HG03108 (cell line): ENCODE data around the gene KLHDC1.
A peak's percentile ranks its signal among the peaks of the same experiment; 100 is the strongest.
"Not testable (repeated sequence)": the region's sequence is repeated elsewhere in the genome, so short reads cannot be mapped to it uniquely, and the experiment has no call there.

ENCODE experiments used
- ATAC-seq: cut with Tn5 transposase; IDR thresholded peaks from one replicate; pipeline ENCODE4 v1.9.1; 2021; ENCODE audit warnings: moderate library complexity; ENCODE audit not compliant: unreplicated experiment

Gene KLHDC1, protein sequence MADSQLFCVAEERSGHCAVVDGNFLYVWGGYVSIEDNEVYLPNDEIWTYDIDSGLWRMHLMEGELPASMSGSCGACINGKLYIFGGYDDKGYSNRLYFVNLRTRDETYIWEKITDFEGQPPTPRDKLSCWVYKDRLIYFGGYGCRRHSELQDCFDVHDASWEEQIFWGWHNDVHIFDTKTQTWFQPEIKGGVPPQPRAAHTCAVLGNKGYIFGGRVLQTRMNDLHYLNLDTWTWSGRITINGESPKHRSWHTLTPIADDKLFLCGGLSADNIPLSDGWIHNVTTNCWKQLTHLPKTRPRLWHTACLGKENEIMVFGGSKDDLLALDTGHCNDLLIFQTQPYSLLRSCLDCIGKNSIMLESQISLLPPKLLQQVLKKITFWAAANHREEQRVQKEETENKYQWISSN

DNA sequence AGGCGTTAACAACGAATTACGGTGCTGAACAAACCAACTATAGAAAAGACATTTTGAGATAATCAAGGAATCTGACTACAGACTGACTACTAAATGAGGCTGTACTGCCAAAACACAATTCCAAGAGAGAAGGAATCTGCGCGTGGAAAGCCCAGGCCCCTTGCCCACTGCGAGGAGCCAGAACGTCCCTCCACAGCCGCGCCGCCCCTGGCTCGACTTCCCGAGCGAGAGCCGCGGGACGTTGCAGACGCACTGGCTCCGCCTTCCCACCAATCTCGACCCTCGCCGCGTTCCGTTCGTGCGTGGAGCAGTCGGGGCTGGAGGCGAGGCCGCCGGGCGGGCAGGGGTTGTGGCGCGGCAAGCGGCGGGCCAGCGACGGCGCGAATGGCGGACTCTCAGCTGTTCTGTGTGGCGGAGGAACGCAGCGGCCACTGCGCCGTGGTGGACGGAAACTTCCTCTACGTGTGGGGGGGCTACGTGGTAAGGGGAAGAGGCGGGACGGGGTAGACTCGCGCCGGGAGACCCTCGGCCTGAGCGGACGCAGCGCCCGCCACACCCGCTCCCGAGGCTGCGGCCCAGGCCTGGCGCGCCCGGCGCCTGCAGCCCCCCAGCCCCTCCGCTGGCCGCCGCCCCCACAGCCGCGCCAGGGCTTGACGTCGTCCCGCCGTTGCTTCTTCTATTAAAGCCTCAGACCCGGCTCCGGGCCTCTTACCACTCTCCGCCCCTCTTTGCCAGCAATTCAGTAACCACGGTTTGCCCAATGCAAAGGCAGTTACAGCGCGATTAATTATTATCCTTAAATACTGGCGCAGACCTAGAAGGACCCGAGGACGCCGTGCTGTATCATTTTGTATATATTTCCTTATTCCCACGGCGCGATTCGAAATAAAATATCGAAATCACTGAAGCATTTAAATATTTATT lies at the start of gene KLHDC1:
Gene KLHDC1, plus strand, starts transcription at position 310 of the 924 bp plus-strand sequence. Its CDS starts 75 bp downstream, at position 385.
- peak; percentile 53 for ATAC-seq

DNA sequence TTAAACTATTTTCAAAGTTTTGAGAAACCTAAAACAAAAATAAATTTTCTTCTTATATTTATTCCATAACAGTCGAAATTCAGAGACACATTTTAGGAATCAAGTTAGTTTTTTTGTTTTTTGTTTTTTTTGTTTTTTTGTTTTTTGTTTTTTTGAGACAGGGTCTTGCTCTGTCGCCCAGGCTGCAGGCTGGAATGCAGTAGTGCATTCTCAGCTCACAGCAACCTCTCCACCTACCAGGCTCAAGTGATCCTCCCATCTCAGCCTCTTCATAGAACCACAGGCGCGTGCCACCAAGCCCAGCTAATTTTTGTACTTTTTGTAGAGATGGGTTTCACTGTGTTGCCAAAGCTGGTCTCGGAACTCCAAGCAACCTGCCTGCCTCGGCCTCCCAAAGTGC lies 39.4 kb upstream of the KLHDC1 start:
- ATAC-seq: no peak

DNA sequence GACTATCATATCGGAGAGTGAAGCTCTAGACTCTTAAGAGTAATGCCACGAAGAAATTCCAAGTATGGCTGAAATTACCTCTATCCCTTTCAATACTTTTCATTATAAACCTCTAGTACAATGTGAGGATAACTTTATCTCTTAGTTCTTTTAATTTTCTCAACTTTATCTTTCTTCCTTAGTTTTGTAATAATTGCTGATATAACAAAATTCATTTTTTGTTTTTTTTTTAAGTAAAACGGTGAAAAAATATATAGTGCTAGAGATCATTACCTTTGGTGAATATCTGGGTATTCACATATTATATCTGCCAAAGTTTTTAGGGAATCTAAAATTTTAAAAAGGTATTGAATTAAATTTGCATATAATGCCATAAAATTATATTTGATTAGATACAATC lies 38.4 kb upstream of the KLHDC1 start:
- ATAC-seq: no peak

DNA sequence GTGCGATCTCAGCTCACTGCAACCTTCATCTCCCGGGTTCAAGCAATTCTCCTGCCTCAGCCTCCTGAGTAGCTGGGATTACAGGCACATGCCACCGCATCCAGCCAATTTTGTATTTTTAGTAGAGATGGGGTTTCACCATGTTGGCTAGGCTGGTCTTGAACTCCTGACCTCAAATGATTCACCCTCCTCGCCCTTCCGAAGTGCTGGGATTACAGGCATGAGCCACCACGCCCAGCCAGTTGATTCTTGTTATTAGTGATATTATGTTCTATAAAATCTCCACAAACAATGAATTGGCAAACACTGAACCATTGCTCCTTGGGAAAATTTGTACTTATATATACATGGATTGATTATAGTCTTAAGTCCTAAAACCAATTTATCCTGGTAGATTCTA lies 35.4 kb upstream of the KLHDC1 start:
- ATAC-seq: not testable (repeated sequence)

DNA sequence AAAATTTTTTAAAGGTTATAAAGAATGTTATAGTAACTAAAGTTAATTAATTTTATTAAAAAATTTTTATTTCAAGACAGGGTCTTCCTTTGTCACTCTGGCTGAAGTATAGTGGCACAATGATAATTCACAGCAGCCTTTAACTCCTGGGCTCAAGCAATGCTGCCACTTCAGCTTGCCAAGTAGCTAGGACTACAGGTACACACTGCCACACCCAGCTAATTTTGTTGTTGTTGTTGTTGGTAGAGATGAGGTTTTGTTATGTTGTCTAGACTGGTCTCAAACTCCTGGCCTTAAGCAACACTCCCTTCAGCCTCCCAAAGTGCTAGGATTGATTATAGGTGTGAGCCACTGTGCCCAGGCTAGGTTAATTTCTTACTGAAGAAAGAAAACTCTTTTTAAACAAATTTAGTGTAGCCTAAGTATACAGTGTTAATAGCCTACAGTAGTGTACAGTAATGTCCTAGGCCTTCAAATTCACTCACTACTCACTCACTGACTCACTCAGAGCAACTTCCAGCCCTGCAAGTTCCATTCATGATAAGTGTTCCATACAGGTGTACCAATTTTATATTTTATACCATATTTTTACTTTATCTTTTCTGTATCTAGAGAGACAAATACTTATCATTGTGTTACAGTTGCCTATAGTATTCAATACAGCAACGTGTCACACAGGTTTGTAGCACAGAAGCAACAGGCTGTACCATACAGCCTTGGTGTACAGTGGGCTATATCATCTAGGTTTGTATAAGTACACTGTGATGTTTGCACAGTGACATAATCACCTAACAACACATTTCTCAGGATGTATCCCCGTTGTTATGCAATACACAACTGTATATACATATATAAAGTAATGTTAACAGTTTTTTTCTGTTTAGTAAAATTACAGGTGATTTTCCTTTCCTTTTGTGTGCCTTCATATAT lies 33.1 kb upstream of the KLHDC1 start:
- no peak for ATAC-seq

DNA sequence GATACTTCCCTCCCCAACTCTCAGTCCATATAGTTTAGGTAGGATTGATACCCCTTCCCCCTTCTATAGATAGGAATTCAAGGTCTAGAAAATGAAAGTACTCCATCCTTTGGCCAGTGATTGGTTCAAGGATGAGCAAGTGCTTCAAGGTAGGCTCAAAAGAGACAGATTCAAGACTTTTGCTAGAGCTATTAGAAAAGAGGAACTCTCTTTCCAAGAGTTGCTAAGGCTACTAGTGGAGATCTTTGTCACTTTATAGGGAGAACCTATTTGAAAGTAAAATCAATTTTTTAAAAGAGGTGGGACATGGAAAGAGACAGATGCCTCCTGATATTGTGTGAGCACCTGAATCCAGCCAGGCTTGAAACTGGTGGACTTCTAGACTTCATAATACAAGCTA lies 22.4 kb upstream of the KLHDC1 start:
- ATAC-seq: no peak

DNA sequence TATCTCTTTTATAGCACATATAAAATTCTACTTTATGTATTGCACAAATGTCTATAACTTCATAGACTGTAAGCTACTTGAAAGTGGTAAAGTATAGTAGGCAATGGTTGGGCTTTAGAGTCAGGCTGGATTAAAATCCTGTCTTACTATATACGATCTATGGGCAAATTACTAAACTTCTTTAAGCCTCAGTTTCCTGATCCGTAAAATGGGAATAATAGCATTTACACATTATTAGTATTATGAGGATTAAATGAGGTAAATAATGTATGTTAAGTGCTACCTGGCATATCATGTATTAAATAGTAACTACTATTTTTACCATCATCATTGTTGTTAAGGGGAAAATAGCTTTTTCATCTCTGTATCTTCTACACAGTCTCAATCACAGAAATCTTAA lies 19.3 kb upstream of the KLHDC1 start:
- no peak for ATAC-seq

DNA sequence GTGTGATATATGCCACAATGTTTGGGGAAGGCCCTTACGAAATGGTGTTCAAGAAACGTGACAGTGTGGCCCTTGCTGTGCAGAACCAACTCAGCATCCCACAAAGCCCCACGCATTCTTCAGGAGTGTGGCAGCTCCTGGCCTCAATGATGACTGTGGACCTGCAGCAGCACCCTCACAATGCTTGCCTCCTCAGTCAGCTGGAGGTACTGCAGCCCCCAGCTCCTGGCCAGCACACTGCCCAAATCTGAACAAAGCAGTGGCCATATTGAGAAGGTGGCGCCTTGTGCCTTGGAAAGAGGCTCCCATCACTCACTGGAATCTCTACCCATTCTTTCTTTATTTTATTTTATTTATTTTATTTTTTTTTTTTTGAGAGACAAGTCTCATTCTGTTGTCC lies 15.3 kb upstream of the KLHDC1 start:
- ATAC-seq: no peak

DNA sequence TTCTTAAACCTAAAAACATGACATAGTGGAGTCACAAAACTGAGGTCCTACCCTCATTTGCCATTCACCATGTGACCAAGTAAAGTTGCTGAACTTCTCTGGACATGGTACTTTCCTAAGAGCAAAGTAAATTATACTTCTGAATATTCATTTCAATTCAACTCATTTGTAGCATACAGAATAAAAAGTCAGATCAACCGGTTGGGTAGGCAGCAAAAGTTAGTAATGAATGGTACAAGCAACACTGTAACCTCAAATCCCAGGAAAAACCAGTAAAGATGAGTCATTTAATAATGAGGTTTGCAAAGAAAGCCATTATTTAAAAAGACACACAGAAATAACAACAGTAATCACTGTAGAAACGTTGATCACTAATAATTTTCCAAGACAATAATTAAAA lies 13.6 kb upstream of the KLHDC1 start:
- ATAC-seq: no peak

DNA sequence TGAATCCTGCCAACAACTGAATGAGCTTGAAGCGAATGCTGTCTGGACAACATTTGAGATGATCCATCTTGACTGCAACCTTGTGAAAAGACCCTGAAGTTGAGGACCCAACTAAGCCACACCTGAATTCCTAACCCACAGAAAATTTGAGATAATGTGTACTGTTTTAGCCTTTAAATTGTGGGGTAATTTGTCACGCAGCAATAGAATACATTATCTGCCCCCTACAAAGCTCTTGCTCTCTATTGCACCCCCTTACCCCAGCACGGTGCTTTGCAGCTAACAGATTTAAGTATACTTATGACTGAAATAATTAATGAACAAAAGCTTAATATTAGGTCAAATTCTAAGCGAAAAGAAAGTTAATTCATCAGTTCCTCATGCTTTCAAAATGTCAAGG lies 6.5 kb upstream of the KLHDC1 start:
- no peak for ATAC-seq

DNA sequence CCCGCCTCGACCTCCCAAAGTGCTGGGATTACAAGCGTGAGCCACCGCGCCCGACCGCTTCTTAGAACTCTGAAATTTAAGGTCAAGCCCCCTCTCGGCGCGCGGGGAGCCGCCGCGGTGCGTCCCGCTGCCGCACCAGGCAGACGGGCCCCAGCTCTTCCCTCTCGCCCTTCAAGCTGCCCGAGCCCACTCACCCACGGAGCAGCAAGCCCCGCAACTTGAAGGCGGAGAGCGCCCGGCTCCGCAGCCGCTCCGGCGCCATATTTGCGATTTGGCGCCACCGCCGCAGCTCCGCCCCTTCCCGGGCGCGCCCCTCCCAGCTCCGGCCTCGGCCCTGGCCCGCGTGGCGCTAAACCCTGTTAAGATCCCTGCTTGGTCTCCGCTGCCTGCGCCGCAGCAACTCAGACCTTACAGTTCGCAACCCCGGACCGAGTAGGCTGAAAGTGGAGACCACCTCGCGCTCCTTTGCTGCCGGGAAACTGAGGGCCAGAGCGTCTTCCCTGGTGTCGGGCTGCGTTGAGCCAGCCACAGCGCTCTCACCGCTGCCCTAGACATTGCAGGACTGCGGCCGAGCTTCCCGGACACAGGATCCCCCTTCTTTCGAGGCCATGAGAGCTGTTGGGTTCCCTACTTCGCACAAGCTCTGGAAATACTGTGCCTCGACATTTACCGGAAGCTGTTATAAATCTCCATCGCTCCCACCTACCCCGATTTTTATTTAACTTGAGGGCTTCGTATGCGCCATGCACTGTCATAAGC lies 4.8 kb upstream of the KLHDC1 start, which contains the start of gene POLE2:
Gene POLE2, minus strand, starts transcription at position 273 of the 759 bp plus-strand sequence. Its CDS starts 11 bp downstream, at position 262.
- ATAC-seq: peak; percentile 88

DNA sequence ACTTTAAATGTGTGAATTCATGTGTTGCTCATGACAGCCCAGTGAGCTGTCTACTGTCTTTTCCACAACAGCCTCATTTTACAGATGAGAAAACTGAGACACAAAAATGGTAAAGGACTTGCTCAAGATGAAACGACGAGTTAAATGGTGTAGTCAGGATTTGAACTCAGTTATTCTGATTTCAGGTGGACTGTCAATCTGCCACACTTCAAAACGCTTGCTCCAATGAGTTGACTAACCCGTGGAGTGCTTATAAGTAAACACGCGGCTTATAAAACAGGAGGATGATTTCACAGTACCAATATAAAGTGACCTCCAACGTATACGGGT lies 4.3 kb upstream of the KLHDC1 start:
- ATAC-seq: no peak

DNA sequence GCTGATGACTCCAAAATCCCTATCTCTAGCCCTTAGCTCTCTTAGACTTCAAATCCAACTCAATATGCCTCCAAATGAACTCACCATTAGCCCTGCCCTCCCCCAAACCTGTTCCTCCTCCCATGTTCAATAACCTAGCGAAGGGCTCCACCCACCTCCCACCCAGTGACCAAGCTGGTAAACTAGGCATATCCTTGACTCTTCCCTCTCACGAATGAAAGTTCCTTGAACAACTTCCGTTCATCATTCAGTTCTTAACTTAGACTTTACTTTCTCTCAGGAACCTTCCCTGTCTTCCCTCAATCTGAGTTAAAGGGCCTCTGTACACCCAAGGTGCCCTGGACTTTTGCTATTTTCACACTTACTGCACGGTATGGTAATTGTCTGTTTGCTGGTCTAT lies 1.9 kb upstream of the KLHDC1 start:
- ATAC-seq: no peak

DNA sequence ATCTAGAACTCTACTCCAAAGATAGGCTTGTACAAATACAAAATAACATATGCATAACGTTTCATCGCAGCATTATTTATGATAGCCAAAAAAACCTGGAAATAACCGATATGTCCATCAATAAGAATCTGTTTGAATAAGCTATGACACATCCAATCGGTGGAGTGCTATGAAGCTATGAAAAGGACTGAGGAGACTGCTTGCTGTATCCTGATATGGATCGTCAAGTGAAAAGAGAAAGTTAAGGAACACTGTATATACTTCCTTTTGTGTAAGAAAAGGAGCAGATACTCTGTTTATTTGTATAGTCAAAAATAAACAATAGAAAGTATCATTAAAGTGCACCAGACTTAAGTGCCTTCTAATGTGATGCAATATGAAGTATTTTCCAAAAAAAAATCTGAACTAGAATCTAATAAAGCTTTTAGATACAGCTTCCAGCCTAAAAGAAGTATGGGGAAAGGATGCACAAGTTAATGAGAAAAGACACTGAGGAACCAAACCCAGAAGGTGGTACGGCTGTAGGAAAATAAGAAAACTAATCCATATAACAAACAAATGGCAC lies 645 bp upstream of the KLHDC1 start:
- no peak for ATAC-seq

DNA sequence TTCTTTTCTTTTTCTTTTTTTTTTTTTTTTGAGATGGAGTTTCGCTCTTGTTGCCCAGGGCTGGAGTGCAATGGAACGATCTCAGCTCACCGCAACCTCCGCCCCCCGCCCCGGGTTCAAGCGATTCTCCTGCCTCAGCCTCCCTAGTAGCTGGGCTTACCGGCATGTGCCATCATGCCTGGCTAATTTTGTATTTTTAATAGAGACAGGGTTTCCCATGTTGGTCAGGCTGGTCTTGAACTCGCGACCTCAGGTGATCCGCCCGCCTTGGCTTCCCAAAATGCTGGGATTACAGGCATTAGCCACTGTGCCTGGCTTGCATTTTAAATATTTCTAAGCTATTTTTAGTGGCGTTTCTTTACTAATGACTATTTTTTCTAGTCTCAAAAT lies 810 bp downstream of the KLHDC1 start:
- not testable (repeated sequence) for ATAC-seq

DNA sequence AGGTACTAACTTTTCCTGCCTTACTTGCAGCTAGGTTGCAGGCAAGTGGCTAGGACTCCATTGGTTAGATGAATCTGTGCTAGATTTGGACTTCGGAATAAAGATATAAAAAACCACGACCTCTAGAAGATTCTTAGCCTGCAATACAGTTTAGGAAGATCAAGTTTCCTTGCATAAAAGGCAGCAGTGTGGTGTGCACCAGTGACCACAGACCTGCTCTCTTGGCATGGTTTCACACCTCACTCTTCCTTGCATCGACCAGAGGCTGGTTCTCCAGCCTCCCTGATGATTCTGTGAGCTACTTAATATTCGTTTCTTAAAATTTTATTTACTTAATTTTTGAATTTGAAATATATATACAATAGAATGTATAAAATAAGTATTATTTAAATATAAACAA lies 9.8 kb downstream of the KLHDC1 start:
- no peak for ATAC-seq

DNA sequence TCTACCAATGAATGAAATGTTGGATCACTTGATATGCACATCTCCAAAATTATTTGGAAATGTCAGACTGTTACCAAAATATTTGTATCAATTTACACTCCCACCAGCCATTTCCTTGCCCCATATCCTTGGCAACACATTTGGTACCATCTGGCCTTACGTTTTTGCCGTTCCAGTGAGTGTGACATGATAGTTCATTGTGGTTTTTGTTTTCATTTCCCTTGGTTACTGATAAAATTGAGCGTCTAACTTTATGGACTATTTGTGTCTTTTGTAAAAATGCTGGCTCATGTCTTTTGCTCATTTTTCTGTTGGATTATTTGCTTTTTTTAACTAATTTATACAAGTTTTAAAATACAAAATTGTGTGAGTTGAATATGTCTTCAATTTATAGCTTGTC lies 11.0 kb downstream of the KLHDC1 start:
- no peak for ATAC-seq

DNA sequence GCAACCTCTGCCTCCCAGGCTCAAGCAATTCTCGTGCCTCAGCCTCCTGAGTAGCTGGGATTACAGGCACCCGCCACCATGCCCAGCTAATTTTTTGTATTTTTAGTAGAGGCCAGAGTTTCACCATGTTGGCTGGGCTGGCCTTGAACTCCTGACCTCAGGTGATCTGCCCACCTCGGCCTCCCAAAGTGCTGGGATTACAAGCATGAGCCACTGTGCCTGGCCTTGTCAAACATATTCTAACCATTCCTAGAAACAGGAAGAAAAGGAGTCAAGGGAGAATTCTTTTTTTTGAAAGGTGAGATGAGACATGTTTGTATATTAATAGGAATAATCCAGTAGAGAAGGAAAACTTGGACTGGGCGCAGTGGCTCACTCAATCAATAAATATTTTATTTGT lies 11.6 kb downstream of the KLHDC1 start:
- ATAC-seq: not testable (repeated sequence)

DNA sequence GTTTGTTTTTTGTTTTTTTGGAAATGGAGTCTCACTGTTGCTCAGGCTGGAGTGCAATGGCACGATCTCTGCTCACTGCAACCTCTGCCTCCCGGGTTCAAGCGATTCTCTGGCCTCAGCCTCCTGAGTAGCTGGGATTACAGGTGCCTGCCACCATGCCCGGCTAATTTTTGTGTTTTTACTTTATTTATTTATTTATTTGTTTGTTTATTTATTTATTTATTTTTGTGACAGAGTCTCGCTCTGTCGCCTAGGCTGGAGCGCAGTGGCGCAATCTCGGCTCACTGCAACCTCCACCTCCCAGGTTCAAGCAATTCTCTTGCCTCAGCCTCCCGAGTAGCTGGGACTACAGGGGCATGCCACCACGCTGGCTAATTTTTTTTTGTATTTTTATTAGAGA lies 18.1 kb downstream of the KLHDC1 start:
- ATAC-seq: not testable (repeated sequence)

DNA sequence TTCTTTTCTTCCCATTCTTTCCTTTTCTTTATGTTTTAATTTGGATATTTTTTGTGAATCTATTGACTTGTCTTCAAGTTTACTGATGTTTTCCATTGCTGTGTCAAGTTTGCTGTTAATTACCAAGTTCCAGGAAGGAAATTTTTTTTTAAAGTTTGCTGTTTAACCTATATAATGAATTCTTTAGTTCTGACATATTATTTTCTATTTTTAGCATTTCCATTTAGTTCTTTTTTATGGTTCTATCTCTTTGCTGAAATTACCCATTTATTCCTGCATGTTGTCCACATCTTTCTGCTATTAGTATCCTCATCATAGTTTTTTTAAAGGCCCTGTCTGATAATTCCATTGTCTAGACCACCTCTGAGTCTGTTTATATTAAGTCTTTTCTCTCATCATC lies 27.8 kb downstream of the KLHDC1 start:
- no peak for ATAC-seq
